HepG2 (cell line): ENCODE data around the gene GRIN2D. TPM values are rescaled to one million over a fixed set of nuclear protein-coding genes. Genes with fewer than 3 reads are reported as not detected.

Experiments
- ATAC-seq: fragments of 200-7000 bp; cut with Tn5 transposase; 3 replicates; pipeline ENCODE4 v1.9.1; 2020; ENCODE audit warnings: mild to moderate bottlenecking, moderate library complexity
- BruUV-seq: library from RNA; stranded (reverse); fragments of 400-500 nt; replicated peaks from 2 replicates; lab custom pipeline; 2021; lab: Mats Ljungman, UMichigan
- CTCF ChIA-PET: fragments of 300-600 bp; formaldehyde crosslinking; extraction: SDS; loops from one replicate; lab custom pipeline; 2021; ENCODE audit warnings: low total read pairs, inconsistent platforms, low intra/inter-chr PET ratio; lab: Yijun Ruan, JAX
- POLR2A ChIA-PET: fragments of 350-600 bp; sonication (Branson Sonifier 250); formaldehyde crosslinking; loops from one replicate; lab custom pipeline; 2020; ENCODE audit warnings: antibody characterized with exemption, inconsistent platforms; lab: Yijun Ruan, JAX
- DNase-seq: peaks from one replicate; pipeline ENCODE4 v3.0.0-alpha.2; 2015; ENCODE audit warnings: low spot score
- FAIRE-seq: peaks from 3 replicates; lab custom pipeline; 2011; peaks lifted over from hg19 to GRCh38; lab: Jason Lieb, UNC
- H2AFZ ChIP-seq: one replicate; pipeline ENCODE4 v1.6.1; 2011; ENCODE audit warnings: low read length, inconsistent platforms
- H3K27ac ChIP-seq: fragments of 300-600 bp; 3 replicates; pipeline ENCODE4 v1.8.0; 2011; ENCODE audit warnings: mixed run types, mild to moderate bottlenecking, mixed read lengths, low read length, inconsistent platforms; ENCODE audit not compliant: insufficient read depth; ENCODE audit errors: extremely low read length
- H3K27me3 ChIP-seq, 2 experiments: fragments of 200-600 bp in 1 of 2; 2 replicates in 1 of 2; 3 replicates in 1 of 2; pipeline versions ENCODE4 v1.6.0 to v1.8.0; 2011; ENCODE audit warnings: low read length in 2 of 2, mild to moderate bottlenecking in 2 of 2, moderate library complexity in 2 of 2, inconsistent platforms in 1 of 2; ENCODE audit not compliant: insufficient read depth in 2 of 2, control insufficient read depth in 1 of 2
- H3K36me3 ChIP-seq, 2 experiments: fragments of 200-600 bp in 1 of 2; replicated peaks in 1 of 2; 2 replicates in 1 of 2; 3 replicates in 1 of 2; pipeline versions ENCODE4 v1.5.1 to v1.8.0; 2011; ENCODE audit warnings: low read length in 2 of 2, inconsistent platforms in 1 of 2; ENCODE audit not compliant: insufficient read depth in 2 of 2, control insufficient read depth in 1 of 2
- H3K4me1 ChIP-seq: 2 replicates; pipeline ENCODE4 v1.5.1; 2012; ENCODE audit warnings: low read length, inconsistent platforms; ENCODE audit not compliant: insufficient read depth
- H3K4me2 ChIP-seq: 2 replicates; pipeline ENCODE4 v1.6.0; 2011; ENCODE audit warnings: low read depth, low read length, inconsistent platforms
- H3K4me3 ChIP-seq, 3 experiments: fragments of 200-600 bp in 1 of 3; sonication (generic), shearing (Covaris generic) in 1 of 3; replicated peaks in 1 of 3; 2 replicates each; pipeline ENCODE4 v1.5.1; 2011 to 2016; ENCODE audit warnings: low read length in 3 of 3, inconsistent platforms in 2 of 3, low read depth in 2 of 3, mild to moderate bottlenecking in 2 of 3, control low read depth in 1 of 3, mixed read lengths in 1 of 3; ENCODE audit not compliant: insufficient read depth in 1 of 3
- H3K79me2 ChIP-seq: one replicate; pipeline ENCODE4 v1.6.1; 2011; ENCODE audit warnings: low read length, inconsistent platforms; ENCODE audit not compliant: insufficient read depth
- H3K9ac ChIP-seq: 2 replicates; pipeline ENCODE4 v1.6.0; 2011; ENCODE audit warnings: mild to moderate bottlenecking, low read depth, low read length, inconsistent platforms; ENCODE audit not compliant: insufficient read depth
- H3K9me3 ChIP-seq: 2 replicates; pipeline ENCODE4 v1.5.1; 2012; ENCODE audit warnings: mild to moderate bottlenecking, low read length
- H4K20me1 ChIP-seq: 2 replicates; pipeline ENCODE4 v1.6.0; 2011; ENCODE audit warnings: inconsistent platforms, mild to moderate bottlenecking, low read length, moderate library complexity; ENCODE audit not compliant: insufficient read depth
- AKAP8 ChIP-seq: sonication (generic); formaldehyde crosslinking; IDR thresholded peaks from 2 replicates; pipeline ENCODE4 v1.5.1; 2020; ENCODE audit warnings: mild to moderate bottlenecking, missing genetic modification reagents
- EZH2 ChIP-seq: conservative IDR thresholded peaks from 2 replicates; pipeline ENCODE4 v1.6.1; 2012; ENCODE audit warnings: mild to moderate bottlenecking, low read depth, low read length, moderate library complexity
- IRF1 ChIP-seq: sonication (generic); formaldehyde crosslinking; IDR thresholded peaks from 2 replicates; pipeline ENCODE4 v1.4.0; 2020; ENCODE audit warnings: low read depth, mild to moderate bottlenecking, missing genetic modification reagents
- IRF2 ChIP-seq: IDR thresholded peaks from 2 replicates; pipeline ENCODE4 v1.6.1; 2018; ENCODE audit warnings: missing genetic modification reagents, missing compliant biosample characterization
- JUN ChIP-seq: sonication (generic); formaldehyde crosslinking; IDR thresholded peaks from 2 replicates; pipeline ENCODE4 v1.4.0; 2020; ENCODE audit warnings: mild to moderate bottlenecking, missing genetic modification reagents
- KDM3A ChIP-seq: IDR thresholded peaks from 2 replicates; pipeline ENCODE4 v1.6.1; 2018; ENCODE audit warnings: low read depth, missing compliant biosample characterization
- MAZ ChIP-seq, 2 experiments: sonication (generic) in 1 of 2; formaldehyde crosslinking in 1 of 2; IDR thresholded peaks; 2 replicates each; pipeline versions ENCODE4 v1.5.0 to v1.6.1; 2012 to 2020; ENCODE audit warnings: low read depth in 2 of 2, mild to moderate bottlenecking in 2 of 2, borderline replicate concordance in 1 of 2, improper control_type of control experiment in 1 of 2, low read length in 1 of 2, missing genetic modification reagents in 1 of 2, moderate library complexity in 1 of 2
- NCOA2 ChIP-seq: sonication (generic); formaldehyde crosslinking; IDR thresholded peaks from 2 replicates; pipeline ENCODE4 v1.8.0; 2022; ENCODE audit warnings: inconsistent platforms
- PAXIP1 ChIP-seq: sonication (generic); formaldehyde crosslinking; conservative IDR thresholded peaks from 2 replicates; pipeline ENCODE4 v1.4.0; 2020; ENCODE audit warnings: mild to moderate bottlenecking, missing genetic modification reagents, moderate library complexity
- PHF8 ChIP-seq: sonication (generic); formaldehyde crosslinking; IDR thresholded peaks from 2 replicates; pipeline ENCODE4 v1.5.0; 2020; ENCODE audit warnings: missing genetic modification reagents
- THYN1 ChIP-seq: sonication (generic); formaldehyde crosslinking; IDR thresholded peaks from 2 replicates; pipeline ENCODE4 v1.8.1; 2023; ENCODE audit warnings: low read depth, mild to moderate bottlenecking, moderate library complexity, missing genetic modification reagents, borderline replicate concordance
- TP53 ChIP-seq: sonication (generic); formaldehyde crosslinking; conservative IDR thresholded peaks from 2 replicates; pipeline ENCODE4 v1.4.0; 2020; ENCODE audit warnings: missing genetic modification reagents
- ZBTB3 ChIP-seq: sonication (generic); formaldehyde crosslinking; IDR thresholded peaks from 2 replicates; pipeline ENCODE4 v1.4.0; 2020; ENCODE audit warnings: low read depth, mild to moderate bottlenecking, moderate library complexity, missing genetic modification reagents, borderline replicate concordance
- ZC3H4 ChIP-seq: sonication (generic); formaldehyde crosslinking; IDR thresholded peaks from 2 replicates; pipeline ENCODE4 v1.4.0; 2020; ENCODE audit warnings: missing genetic modification reagents, borderline replicate concordance
- ZFP90 ChIP-seq: sonication (generic); formaldehyde crosslinking; IDR thresholded peaks from 2 replicates; pipeline ENCODE4 v1.8.0; 2022; ENCODE audit warnings: missing genetic modification reagents, mild to moderate bottlenecking, inconsistent platforms, borderline replicate concordance
- ZNF235 ChIP-seq: sonication (generic); formaldehyde crosslinking; IDR thresholded peaks from 2 replicates; pipeline ENCODE4 v1.8.1; 2023; ENCODE audit warnings: mild to moderate bottlenecking, missing genetic modification reagents, borderline replicate concordance
- WGBS: methylation state at CpG from one replicate; pipeline ENCODE4 v1.1.6; 2017; ENCODE audit warnings: low lambda C conversion rate; 5-methylcytosine and 5-hydroxymethylcytosine counted together
- in situ Hi-C: cut with HindIII; loops from 2 replicates; pipeline ENCODE4 v1.10.0; 2017; ENCODE audit warnings: low pct_unique_long_range_greater_than_20kb; ENCODE audit not compliant: extremely low pct_ligation_motif_present
- intact Hi-C: fragments of 100-400 bp; cut with micrococcal nuclease; formaldehyde crosslinking; loops from one replicate; pipeline ENCODE4 v1.10.0; 2022; ENCODE audit not compliant: unreplicated experiment
- polyA plus RNA-seq, 8 experiments: library from polyadenylated mRNA; depleted of rRNA in 3 of 8; stranded (reverse) in 7 of 8; unstranded in 1 of 8; fragments of >200 nt; fragmentation: Illumina TruSeq in 4 of 8; extraction: Trizol in 4 of 8; gene quantifications; 2 replicates each; pipeline versions ENCODE4 v1.2.1 to v1.2.3, GENCODE V29; 2011 to 2016; ENCODE audit warnings: low read depth in 4 of 8, missing spikeins in 1 of 8, mixed read lengths in 1 of 8; ENCODE audit not compliant: insufficient read depth in 1 of 8
- total RNA-seq, 5 experiments: library from RNA; depleted of rRNA; stranded (reverse); fragments of >200 nt; fragmentation: Illumina TruSeq; extraction: Trizol; gene quantifications; 2 replicates each; pipeline ENCODE4 v1.2.3, GENCODE V29; 2016; ENCODE audit warnings: low read depth in 1 of 5
- TF ChIP-seq, protein P1 (sequence below): sonication (generic); formaldehyde crosslinking; IDR thresholded peaks from 2 replicates; pipeline ENCODE4 v1.8.0; 2022; ENCODE audit warnings: missing genetic modification reagents, mild to moderate bottlenecking, inconsistent platforms, borderline replicate concordance

The GRIN2D gene
- total and polyA plus RNA-seq, 2 of the 13 experiments (the other 11 are each of a cell fraction or from before 2014, with no cell fraction given), result 0.02 to 0.13 TPM

DNA sequence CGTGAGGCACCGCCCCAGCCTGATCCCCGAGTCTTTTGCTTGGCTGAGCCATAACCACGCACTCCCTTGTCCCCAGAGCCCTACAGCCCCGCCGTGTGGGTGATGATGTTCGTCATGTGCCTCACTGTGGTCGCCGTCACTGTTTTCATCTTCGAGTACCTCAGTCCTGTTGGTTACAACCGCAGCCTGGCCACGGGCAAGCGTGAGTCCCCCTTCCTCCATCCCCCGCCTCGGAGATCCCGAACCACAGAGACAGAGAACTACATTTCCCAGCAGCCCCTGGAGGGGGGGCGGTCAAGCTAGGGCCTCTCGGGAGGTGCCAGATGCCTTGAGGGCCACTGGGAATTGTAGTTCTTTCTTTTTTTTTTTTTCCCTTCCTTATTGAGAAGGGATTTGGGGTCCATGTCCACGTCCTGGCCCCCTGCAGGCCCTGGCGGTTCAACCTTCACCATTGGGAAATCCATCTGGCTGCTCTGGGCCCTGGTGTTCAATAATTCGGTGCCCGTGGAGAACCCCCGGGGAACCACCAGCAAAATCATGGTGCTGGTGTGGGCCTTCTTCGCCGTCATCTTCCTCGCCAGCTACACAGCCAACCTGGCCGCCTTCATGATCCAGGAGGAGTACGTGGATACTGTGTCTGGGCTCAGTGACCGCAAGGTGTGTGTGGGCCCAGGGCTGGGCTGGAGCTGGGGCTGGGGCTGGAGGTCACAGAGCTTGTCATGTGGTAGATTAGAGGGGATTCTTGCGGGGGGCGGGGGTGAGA lies 25.9 kb downstream of the GRIN2D start:
- in situ Hi-C loops (no loop called here), intact Hi-C loops (no loop called here)
- no peaks in the 10 kb centered on the region for H3K9me3 ChIP-seq
- CTCF ChIA-PET, result no interaction called here
- 58% methylated on average over 31 of the region's 31 CpGs for WGBS
- POLR2A ChIA-PET, result interaction anchor here (1.1 kb wide), 2 partner anchors 26 to 28 kb away, joined by 3 read pairs; partner anchors contain the start of gene KDELR1
- H3K79me2 ChIP-seq, result no peaks in the 10 kb centered on the region
- H3K27me3 ChIP-seq, result no peaks in the 10 kb centered on the region; a peak in 1 of 5 replicates
- H2AFZ ChIP-seq, result no peak overlapping the region
- H3K9ac ChIP-seq, result no peak overlapping the region
- no peaks in the 10 kb centered on the region for H4K20me1 ChIP-seq
- H3K36me3 ChIP-seq, result no peaks in the 10 kb centered on the region
- no peak overlapping the region for H3K4me3 ChIP-seq
- H3K4me1 ChIP-seq, result peaks cover 37% of the 10 kb centered on the region
- ATAC-seq, result peak; percentile 55
- H3K27ac ChIP-seq, result no peak overlapping the region
- FAIRE-seq, result no peak
- no peak overlapping the region for H3K4me2 ChIP-seq
- no TSS peak for BruUV-seq
- no peak for DNase-seq
- TF ChIP-seq MAZ (IDR thresholded peaks at IDR 0.05; ENCODE audit: borderline replicate concordance, low read depth, low read length) (peak; percentile 70; the same call in 1 of the 2 replicates), MAZ (CRISPR knock-in tag; IDR thresholded peaks at IDR 0.05; ENCODE audit: low read depth) (no peak; the same call in 1 of the 2 replicates), AKAP8 (CRISPR knock-in tag) (no peak), PHF8 (CRISPR knock-in tag) (no peak), THYN1 (CRISPR knock-in tag) (no peak), ZBTB3 (CRISPR knock-in tag) (no peak), ZFP90 (CRISPR knock-in tag) (no peak), TP53 (no peak), KDM3A (CRISPR knock-in tag) (no peak), IRF2 (CRISPR knock-in tag) (peak; percentile 56; the same call in 1 of the 2 replicates), IRF1 (no peak), EZH2 (no peak), ZNF235 (CRISPR knock-in tag) (no peak), ZC3H4 (no peak), NCOA2 (no peak), PAXIP1 (CRISPR knock-in tag) (no peak), JUN (no peak)
- TF ChIP-seq, protein P1, sequence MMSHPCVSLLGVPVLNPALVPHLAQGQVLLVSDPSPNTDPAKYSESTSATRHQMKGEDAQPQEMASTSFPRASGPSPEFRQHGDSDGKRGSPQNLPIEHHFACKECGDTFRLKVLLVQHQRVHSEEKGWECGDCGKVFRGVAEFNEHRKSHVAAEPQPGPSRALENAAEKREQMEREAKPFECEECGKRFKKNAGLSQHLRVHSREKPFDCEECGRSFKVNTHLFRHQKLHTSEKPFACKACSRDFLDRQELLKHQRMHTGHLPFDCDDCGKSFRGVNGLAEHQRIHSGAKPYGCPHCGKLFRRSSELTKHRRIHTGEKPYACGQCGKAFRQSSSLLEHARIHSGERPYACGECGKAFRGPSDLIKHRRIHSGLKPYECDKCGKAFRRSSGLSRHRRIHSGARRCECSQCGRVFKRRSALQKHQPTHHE (CRISPR knock-in tag), result no peak
